ENCODE results near the gene OSGEP.

DNA sequence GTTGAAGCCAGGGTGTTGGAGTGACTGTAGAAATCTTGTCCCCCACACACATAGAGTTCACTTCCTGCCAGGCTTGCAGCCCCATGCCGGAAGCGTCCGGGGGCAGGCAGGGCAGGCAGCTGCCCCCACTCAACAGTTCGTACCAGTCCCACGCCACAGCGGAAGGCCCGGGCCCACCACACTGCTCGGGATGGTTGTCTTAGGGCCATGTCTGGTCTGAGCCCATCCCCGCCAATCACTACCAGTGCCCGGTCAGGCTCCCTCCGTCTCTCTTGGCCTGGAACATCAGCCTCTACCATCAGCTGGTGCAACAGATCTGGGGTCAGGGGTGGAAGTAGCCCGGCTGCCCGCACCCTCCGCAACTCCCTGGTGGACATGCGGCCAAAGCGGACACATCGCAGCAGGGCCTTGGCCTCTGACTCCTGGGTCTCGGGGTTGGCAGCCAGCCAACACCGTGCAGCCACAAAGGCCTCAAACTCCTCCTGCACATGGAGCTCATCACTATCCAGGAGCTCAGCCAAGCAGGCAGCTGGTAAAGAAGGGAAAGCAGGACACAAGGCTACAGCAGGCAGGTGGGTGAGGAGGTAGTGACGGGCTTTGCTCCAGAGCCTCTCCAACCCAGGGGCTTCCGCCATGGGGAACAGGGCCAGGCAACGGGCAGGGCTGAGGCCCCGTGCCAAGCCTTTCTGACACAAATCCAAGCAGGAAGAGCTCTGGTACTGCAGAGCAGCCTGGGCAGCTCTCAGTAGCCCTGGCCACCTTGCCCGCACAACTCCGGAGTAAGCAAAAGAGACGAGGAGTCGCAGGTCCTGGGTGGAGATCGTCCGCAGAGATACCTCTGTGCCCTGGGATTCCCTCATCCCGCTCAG is 24.6 kb downstream of the OSGEP start:
- TF ChIP-seq, protein P1, sequence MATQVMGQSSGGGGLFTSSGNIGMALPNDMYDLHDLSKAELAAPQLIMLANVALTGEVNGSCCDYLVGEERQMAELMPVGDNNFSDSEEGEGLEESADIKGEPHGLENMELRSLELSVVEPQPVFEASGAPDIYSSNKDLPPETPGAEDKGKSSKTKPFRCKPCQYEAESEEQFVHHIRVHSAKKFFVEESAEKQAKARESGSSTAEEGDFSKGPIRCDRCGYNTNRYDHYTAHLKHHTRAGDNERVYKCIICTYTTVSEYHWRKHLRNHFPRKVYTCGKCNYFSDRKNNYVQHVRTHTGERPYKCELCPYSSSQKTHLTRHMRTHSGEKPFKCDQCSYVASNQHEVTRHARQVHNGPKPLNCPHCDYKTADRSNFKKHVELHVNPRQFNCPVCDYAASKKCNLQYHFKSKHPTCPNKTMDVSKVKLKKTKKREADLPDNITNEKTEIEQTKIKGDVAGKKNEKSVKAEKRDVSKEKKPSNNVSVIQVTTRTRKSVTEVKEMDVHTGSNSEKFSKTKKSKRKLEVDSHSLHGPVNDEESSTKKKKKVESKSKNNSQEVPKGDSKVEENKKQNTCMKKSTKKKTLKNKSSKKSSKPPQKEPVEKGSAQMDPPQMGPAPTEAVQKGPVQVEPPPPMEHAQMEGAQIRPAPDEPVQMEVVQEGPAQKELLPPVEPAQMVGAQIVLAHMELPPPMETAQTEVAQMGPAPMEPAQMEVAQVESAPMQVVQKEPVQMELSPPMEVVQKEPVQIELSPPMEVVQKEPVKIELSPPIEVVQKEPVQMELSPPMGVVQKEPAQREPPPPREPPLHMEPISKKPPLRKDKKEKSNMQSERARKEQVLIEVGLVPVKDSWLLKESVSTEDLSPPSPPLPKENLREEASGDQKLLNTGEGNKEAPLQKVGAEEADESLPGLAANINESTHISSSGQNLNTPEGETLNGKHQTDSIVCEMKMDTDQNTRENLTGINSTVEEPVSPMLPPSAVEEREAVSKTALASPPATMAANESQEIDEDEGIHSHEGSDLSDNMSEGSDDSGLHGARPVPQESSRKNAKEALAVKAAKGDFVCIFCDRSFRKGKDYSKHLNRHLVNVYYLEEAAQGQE (IDR thresholded peaks at IDR 0.05; ENCODE audit: low read depth), result no peak
- TF ChIP-seq POLR2AphosphoS5 (IDR thresholded peaks at IDR 0.05; ENCODE audit: low read depth, low read length) (no peak), ZNF274 (IDR thresholded peaks at IDR 0.05; ENCODE audit: low read depth, low read length) (no peak), EZH2phosphoT487 (IDR thresholded peaks at IDR 0.05; ENCODE audit: borderline replicate concordance) (no peak)
- TF ChIP-seq, protein P2, sequence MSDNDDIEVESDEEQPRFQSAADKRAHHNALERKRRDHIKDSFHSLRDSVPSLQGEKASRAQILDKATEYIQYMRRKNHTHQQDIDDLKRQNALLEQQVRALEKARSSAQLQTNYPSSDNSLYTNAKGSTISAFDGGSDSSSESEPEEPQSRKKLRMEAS (IDR thresholded peaks at IDR 0.05), result no peak
- TF ChIP-seq, protein P3, sequence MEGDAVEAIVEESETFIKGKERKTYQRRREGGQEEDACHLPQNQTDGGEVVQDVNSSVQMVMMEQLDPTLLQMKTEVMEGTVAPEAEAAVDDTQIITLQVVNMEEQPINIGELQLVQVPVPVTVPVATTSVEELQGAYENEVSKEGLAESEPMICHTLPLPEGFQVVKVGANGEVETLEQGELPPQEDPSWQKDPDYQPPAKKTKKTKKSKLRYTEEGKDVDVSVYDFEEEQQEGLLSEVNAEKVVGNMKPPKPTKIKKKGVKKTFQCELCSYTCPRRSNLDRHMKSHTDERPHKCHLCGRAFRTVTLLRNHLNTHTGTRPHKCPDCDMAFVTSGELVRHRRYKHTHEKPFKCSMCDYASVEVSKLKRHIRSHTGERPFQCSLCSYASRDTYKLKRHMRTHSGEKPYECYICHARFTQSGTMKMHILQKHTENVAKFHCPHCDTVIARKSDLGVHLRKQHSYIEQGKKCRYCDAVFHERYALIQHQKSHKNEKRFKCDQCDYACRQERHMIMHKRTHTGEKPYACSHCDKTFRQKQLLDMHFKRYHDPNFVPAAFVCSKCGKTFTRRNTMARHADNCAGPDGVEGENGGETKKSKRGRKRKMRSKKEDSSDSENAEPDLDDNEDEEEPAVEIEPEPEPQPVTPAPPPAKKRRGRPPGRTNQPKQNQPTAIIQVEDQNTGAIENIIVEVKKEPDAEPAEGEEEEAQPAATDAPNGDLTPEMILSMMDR (IDR thresholded peaks at IDR 0.05 in 2 of 3, conservative IDR thresholded peaks at IDR 0.05 in 1 of 3; ENCODE audit: borderline replicate concordance in 1 of 3, insufficient read depth in 1 of 3, low read depth in 2 of 3, low read length in 2 of 3), result no peak

Data from HCT116 (cell line).